ENCODE data around the gene CORO7. TPM values are rescaled to one million over a fixed set of nuclear protein-coding genes. Genes with fewer than 3 reads are reported as not detected.
A peak's percentile ranks its signal among the peaks of the same experiment; 100 is the strongest.

The CORO7 gene
- total and polyA plus RNA-seq, 4 donors = 22.7 to 61.8 (median 42.1) TPM

GRCh38 chr16:4392382-4393239 is 23.8 kb downstream of the CORO7 start:
- Histone ChIP-seq H3K4me1 (ENCODE audit: control insufficient read depth, insufficient read depth, low read length) (peaks cover 27% of the 10 kb centered on the region), H3K9me3 (ENCODE audit: control insufficient read depth, insufficient read depth, low read length) (no peaks in the 10 kb centered on the region), H3K36me3 (ENCODE audit: control insufficient read depth, insufficient read depth, low read length) (peaks cover 86% of the 10 kb centered on the region), H3K27ac (ENCODE audit: low read depth, low read length) (peak overlapping the region; percentile 67), H3K4me3 (ENCODE audit: low read depth, low read length) (no peak overlapping the region), H3K27me3 (ENCODE audit: control insufficient read depth, insufficient read depth, low read length) (no peaks in the 10 kb centered on the region)
- DNase-seq (ENCODE audit: low read depth in 4 of 6, low spot score in 6 of 6) = peak in 1 of 6 donors; percentile 37
- 46% methylated on average over 22 of the region's 27 CpGs for WGBS (ENCODE audit: insufficient coverage)

- Histone ChIP-seq H3K27me3 (ENCODE audit: control insufficient read depth, insufficient read depth, low read length) (no peaks in the 10 kb centered on the region), H3K27ac (ENCODE audit: low read depth, low read length) (no peak overlapping the region), H3K4me1 (ENCODE audit: control insufficient read depth, insufficient read depth, low read length) (peaks cover 27% of the 10 kb centered on the region), H3K9me3 (ENCODE audit: control insufficient read depth, insufficient read depth, low read length) (no peaks in the 10 kb centered on the region), H3K36me3 (ENCODE audit: control insufficient read depth, insufficient read depth, low read length) (peaks cover 89% of the 10 kb centered on the region), H3K4me3 (ENCODE audit: low read depth, low read length) (no peak overlapping the region)
- 60% methylated on average over 19 of the region's 22 CpGs for WGBS (ENCODE audit: insufficient coverage)
- no peak for DNase-seq (ENCODE audit: low read depth in 4 of 6, low spot score in 6 of 6)
These were observed 24.6 kb downstream of the CORO7 start for GRCh38 chr16:4391631-4392381.

- H3K36me3 ChIP-seq (ENCODE audit: control insufficient read depth, insufficient read depth, low read length) = peaks cover 99% of the 10 kb centered on the region
- DNase-seq (ENCODE audit: low read depth in 4 of 6, low spot score in 6 of 6) = no peak
- no peak overlapping the region for H3K27ac ChIP-seq (ENCODE audit: low read depth, low read length)
These were observed 25.8 kb downstream of the CORO7 start for GRCh38 chr16:4390266-4391260.

GRCh38 chr16:4389051-4389955 is 27.1 kb downstream of the CORO7 start:
- DNase-seq (ENCODE audit: low read depth in 4 of 6, low spot score in 6 of 6) = no peak
- 56% methylated on average over 19 of the region's 27 CpGs for WGBS (ENCODE audit: insufficient coverage)
- Histone ChIP-seq H3K36me3 (ENCODE audit: control insufficient read depth, insufficient read depth, low read length) (peaks cover 99% of the 10 kb centered on the region), H3K27me3 (ENCODE audit: control insufficient read depth, insufficient read depth, low read length) (no peaks in the 10 kb centered on the region), H3K9me3 (ENCODE audit: control insufficient read depth, insufficient read depth, low read length) (no peaks in the 10 kb centered on the region), H3K4me1 (ENCODE audit: control insufficient read depth, insufficient read depth, low read length) (peaks cover 46% of the 10 kb centered on the region), H3K4me3 (ENCODE audit: low read depth, low read length) (no peak overlapping the region), H3K27ac (ENCODE audit: low read depth, low read length) (no peak overlapping the region)

More at GRCh38 chr16:4390266-4391260, 25.8 kb downstream of the CORO7 start:
- Histone ChIP-seq H3K4me3 (ENCODE audit: low read depth, low read length) (no peak overlapping the region), H3K27me3 (ENCODE audit: control insufficient read depth, insufficient read depth, low read length) (no peaks in the 10 kb centered on the region), H3K4me1 (ENCODE audit: control insufficient read depth, insufficient read depth, low read length) (peaks cover 35% of the 10 kb centered on the region), H3K9me3 (ENCODE audit: control insufficient read depth, insufficient read depth, low read length) (no peaks in the 10 kb centered on the region)
- WGBS (ENCODE audit: insufficient coverage) = 86% methylated on average over 15 of the region's 18 CpGs

- Histone ChIP-seq H3K4me1 (ENCODE audit: control insufficient read depth, insufficient read depth, low read length) (peaks cover 50% of the 10 kb centered on the region), H3K4me3 (ENCODE audit: low read depth, low read length) (no peak overlapping the region), H3K27ac (ENCODE audit: low read depth, low read length) (no peak overlapping the region), H3K36me3 (ENCODE audit: control insufficient read depth, insufficient read depth, low read length) (peaks cover 100% of the 10 kb centered on the region), H3K9me3 (ENCODE audit: control insufficient read depth, insufficient read depth, low read length) (no peaks in the 10 kb centered on the region), H3K27me3 (ENCODE audit: control insufficient read depth, insufficient read depth, low read length) (no peaks in the 10 kb centered on the region)
- no peak for DNase-seq (ENCODE audit: low read depth in 4 of 6, low spot score in 6 of 6)
- 76% methylated on average over 19 of the region's 19 CpGs for WGBS (ENCODE audit: insufficient coverage)
These were observed 27.9 kb downstream of the CORO7 start for GRCh38 chr16:4388271-4389021.

- 96% methylated on average over 20 of the region's 20 CpGs for WGBS (ENCODE audit: insufficient coverage)
- Histone ChIP-seq H3K27me3 (ENCODE audit: control insufficient read depth, insufficient read depth, low read length) (no peaks in the 10 kb centered on the region), H3K4me3 (ENCODE audit: low read depth, low read length) (no peak overlapping the region), H3K9me3 (ENCODE audit: control insufficient read depth, insufficient read depth, low read length) (no peaks in the 10 kb centered on the region), H3K27ac (ENCODE audit: low read depth, low read length) (no peak overlapping the region), H3K4me1 (ENCODE audit: control insufficient read depth, insufficient read depth, low read length) (peaks cover 44% of the 10 kb centered on the region), H3K36me3 (ENCODE audit: control insufficient read depth, insufficient read depth, low read length) (peaks cover 99% of the 10 kb centered on the region)
- no peak for DNase-seq (ENCODE audit: low read depth in 4 of 6, low spot score in 6 of 6)
These were observed 28.6 kb downstream of the CORO7 start for GRCh38 chr16:4387781-4388180.

GRCh38 chr16:4386951-4387565 is 29.3 kb downstream of the CORO7 start:
- Histone ChIP-seq H3K36me3 (ENCODE audit: control insufficient read depth, insufficient read depth, low read length) (peaks cover 99% of the 10 kb centered on the region), H3K4me1 (ENCODE audit: control insufficient read depth, insufficient read depth, low read length) (peaks cover 37% of the 10 kb centered on the region), H3K4me3 (ENCODE audit: low read depth, low read length) (no peak overlapping the region), H3K27ac (ENCODE audit: low read depth, low read length) (no peak overlapping the region), H3K27me3 (ENCODE audit: control insufficient read depth, insufficient read depth, low read length) (no peaks in the 10 kb centered on the region), H3K9me3 (ENCODE audit: control insufficient read depth, insufficient read depth, low read length) (no peaks in the 10 kb centered on the region)
- WGBS (ENCODE audit: insufficient coverage) = 87% methylated on average over 5 of the region's 10 CpGs
- DNase-seq (ENCODE audit: low read depth in 4 of 6, low spot score in 6 of 6) = no peak

GRCh38 chr16:4386451-4386805 is 30.0 kb downstream of the CORO7 start:
- Histone ChIP-seq H3K4me1 (ENCODE audit: control insufficient read depth, insufficient read depth, low read length) (peaks cover 31% of the 10 kb centered on the region), H3K36me3 (ENCODE audit: control insufficient read depth, insufficient read depth, low read length) (peaks cover 99% of the 10 kb centered on the region), H3K27me3 (ENCODE audit: control insufficient read depth, insufficient read depth, low read length) (no peaks in the 10 kb centered on the region), H3K4me3 (ENCODE audit: low read depth, low read length) (no peak overlapping the region), H3K27ac (ENCODE audit: low read depth, low read length) (no peak overlapping the region), H3K9me3 (ENCODE audit: control insufficient read depth, insufficient read depth, low read length) (no peaks in the 10 kb centered on the region)
- 79% methylated on average over 5 of the region's 8 CpGs for WGBS (ENCODE audit: insufficient coverage)
- DNase-seq (ENCODE audit: low read depth in 4 of 6, low spot score in 6 of 6) = no peak

All from spinal cord (tissue), 10 donors.